Kidney (tissue), 14 donors: ENCODE results near the gene PFKFB3. TPM values are rescaled to one million over a fixed set of nuclear protein-coding genes. Genes with fewer than 3 reads are reported as not detected.
A peak's percentile ranks its signal among the peaks of the same experiment; 100 is the strongest.

Source experiments
- DNase-seq, 5 donors: peaks; one replicate each; pipeline ENCODE4 v3.0.0-alpha.2; 2013 to 2020
- FAIRE-seq: peaks from 2 replicates; lab custom pipeline; 2012; peaks lifted over from hg19 to GRCh38; lab: Jason Lieb, UNC
- H3K27ac ChIP-seq, 2 donors: one replicate each; pipeline ENCODE4 v1.7.0; 2013; ENCODE audit warnings: low read depth in 2 of 2, low read length in 2 of 2, inconsistent platforms in 1 of 2
- H3K27me3 ChIP-seq: one replicate; pipeline ENCODE4 v1.7.1; 2013; ENCODE audit warnings: low read length, inconsistent platforms; ENCODE audit not compliant: control insufficient read depth, insufficient read depth
- H3K36me3 ChIP-seq, 3 donors: one replicate each; pipeline versions ENCODE4 v1.7.0 to v1.7.1; 2013; ENCODE audit warnings: low read length in 3 of 3, control low read depth in 1 of 3, inconsistent platforms in 1 of 3; ENCODE audit not compliant: insufficient read depth in 3 of 3, control insufficient read depth in 2 of 3
- H3K4me1 ChIP-seq, 3 donors: one replicate each; pipeline versions ENCODE4 v1.7.0 to v1.7.1; 2013; ENCODE audit warnings: low read length in 3 of 3, inconsistent platforms in 1 of 3, low read depth in 1 of 3; ENCODE audit not compliant: control insufficient read depth in 2 of 3, insufficient read depth in 2 of 3
- H3K4me3 ChIP-seq, 3 donors: one replicate each; pipeline versions ENCODE4 v1.7.0 to v1.8.1; 2013; ENCODE audit warnings: low read length in 3 of 3, control low read depth in 1 of 3, inconsistent platforms in 1 of 3
- H3K9ac ChIP-seq, 3 donors: one replicate each; pipeline versions ENCODE4 v1.7.0 to v1.7.1; 2013; ENCODE audit warnings: low read length in 3 of 3, control low read depth in 1 of 3, inconsistent platforms in 1 of 3
- H3K9me3 ChIP-seq, 3 donors: one replicate each; pipeline versions ENCODE4 v1.7.0 to v1.7.1; 2013; ENCODE audit warnings: low read length in 3 of 3, control low read depth in 1 of 3, inconsistent platforms in 1 of 3; ENCODE audit not compliant: control insufficient read depth in 2 of 3, insufficient read depth in 1 of 3
- intact Hi-C: fragments of 100-400 bp; cut with DNase I; formaldehyde crosslinking; loops from one replicate; pipeline ENCODE4 v1.11.1; 2022
- polyA plus RNA-seq: library from polyadenylated mRNA; stranded (reverse); fragments of 350-450 nt; fragmentation: Illumina TruSeq; extraction: RNeasy Lipid Tissue Mini Kit (QIAGEN cat#74804); gene quantifications from one replicate; pipeline ENCODE4 v1.2.3, GENCODE V29; 2014; ENCODE audit warnings: low read depth, low replicate concordance; ENCODE audit not compliant: insufficient read depth
- total RNA-seq: library from RNA; stranded (reverse); fragmentation: NEBNext Ultra II Directional; extraction: Animal tissue kit (Norgen Biotek cat#: 25700); gene quantifications from one replicate; pipeline ENCODE4 v1.2.1, GENCODE V29; 2021
- TF ChIP-seq, protein P1 (sequence below): IDR thresholded peaks from 3 replicates; pipeline ENCODE4 v1.5.1; 2012; ENCODE audit warnings: mild to moderate bottlenecking, moderate library complexity, borderline replicate concordance; ENCODE audit not compliant: insufficient read depth; ENCODE audit errors: extremely low read depth
- donor health status: control.
- donor health status: control.
- donor health status: control.
- donor health status: control.
- donor health status: control.
- donor health status: DM: yes; HTN: yes; CAD: no.
- donor health status: Normal renal cell carcinoma (clear cell type).

Gene PFKFB3
- total and polyA plus RNA-seq, 2 donors from 2014 or later, result 34.9 to 141 TPM

DNA sequence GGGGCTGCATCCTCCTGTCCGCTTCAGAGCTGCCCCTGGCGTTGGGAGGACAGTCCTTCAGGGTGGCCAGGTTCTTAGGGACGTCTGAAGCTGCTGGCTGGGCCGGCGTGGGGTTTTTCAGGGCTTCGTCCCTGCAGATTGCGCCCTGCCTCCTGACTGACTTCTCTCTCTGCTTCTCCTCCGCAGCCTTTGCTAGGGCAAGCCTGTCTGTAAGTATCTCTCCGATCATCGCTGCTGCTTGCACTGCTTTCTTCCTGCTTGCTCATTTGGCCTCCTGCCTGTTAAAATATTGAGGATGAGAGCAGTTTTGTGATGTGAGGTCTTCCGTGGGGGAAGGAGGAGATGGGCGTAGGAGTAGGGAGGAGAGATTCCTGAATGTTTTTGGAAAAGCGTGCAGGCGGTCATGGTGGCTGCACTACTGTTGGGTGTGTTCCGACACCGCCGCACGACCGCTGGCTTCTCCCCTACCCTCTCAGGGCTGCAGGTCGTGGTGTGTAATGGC lies 25.3 kb downstream of the PFKFB3 start:
- Histone ChIP-seq H3K36me3 (peaks cover 0 to 22% (median 7%) of the 10 kb centered on the region in 3 donors), H3K27ac (no peak overlapping the region), H3K4me1 (peaks cover 0 to 3% (median 0%) of the 10 kb centered on the region in 3 donors), H3K4me3 (no peak overlapping the region), H3K9ac (no peak overlapping the region), H3K9me3 (no peaks in the 10 kb centered on the region), H3K27me3 (no peaks in the 10 kb centered on the region)
- DNase-seq (peak in 4 of 5 donors; percentile 18 to 74 (median 47)), FAIRE-seq (no peak)
- TF ChIP-seq, protein P1, sequence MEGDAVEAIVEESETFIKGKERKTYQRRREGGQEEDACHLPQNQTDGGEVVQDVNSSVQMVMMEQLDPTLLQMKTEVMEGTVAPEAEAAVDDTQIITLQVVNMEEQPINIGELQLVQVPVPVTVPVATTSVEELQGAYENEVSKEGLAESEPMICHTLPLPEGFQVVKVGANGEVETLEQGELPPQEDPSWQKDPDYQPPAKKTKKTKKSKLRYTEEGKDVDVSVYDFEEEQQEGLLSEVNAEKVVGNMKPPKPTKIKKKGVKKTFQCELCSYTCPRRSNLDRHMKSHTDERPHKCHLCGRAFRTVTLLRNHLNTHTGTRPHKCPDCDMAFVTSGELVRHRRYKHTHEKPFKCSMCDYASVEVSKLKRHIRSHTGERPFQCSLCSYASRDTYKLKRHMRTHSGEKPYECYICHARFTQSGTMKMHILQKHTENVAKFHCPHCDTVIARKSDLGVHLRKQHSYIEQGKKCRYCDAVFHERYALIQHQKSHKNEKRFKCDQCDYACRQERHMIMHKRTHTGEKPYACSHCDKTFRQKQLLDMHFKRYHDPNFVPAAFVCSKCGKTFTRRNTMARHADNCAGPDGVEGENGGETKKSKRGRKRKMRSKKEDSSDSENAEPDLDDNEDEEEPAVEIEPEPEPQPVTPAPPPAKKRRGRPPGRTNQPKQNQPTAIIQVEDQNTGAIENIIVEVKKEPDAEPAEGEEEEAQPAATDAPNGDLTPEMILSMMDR, result no peak
- intact Hi-C loops, result no loop called here

DNA sequence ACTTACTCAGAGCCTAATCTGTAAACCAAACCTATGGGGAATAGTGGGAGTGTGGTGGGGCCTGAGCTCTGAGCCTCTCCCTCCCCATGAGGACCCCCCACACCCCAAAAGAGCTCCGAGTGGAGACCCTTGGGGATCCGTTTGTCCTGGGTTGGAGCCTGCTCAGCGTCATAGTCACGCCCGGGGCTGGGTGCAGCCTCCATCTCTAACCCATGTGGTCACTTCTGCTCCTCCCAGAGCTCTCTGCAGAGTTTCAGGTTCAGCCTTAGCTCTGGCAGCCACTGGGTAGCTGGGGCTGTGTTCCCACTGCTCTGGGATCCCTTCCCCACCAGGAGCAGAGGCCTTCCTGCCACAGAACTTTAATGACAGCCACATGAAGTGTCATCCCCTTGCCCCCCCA lies 25.9 kb downstream of the PFKFB3 start:
- no peak overlapping the region for H3K27ac ChIP-seq
- intact Hi-C loops, result no loop called here

DNA sequence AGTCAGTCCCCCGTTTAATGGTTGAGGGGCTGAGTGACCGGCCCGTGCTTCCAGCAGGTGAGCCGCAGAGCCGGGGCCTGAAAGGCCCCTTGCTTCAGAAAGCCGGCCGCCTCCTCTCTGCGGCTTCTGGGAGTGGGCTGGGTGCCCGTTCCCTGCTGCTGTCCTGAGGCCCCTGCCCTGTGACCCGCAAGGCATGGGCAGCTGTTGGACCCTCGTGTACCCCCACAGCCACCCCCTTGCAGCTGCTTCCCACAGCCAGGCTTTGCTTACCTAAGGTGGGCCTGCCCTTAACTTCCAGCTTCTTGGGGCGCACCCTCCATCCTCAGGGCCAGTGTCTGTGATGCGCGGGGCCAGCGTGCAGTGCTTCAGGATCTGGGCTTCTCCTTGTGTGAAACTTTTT lies 26.6 kb downstream of the PFKFB3 start:
- Histone ChIP-seq H3K4me3 (no peak overlapping the region), H3K27me3 (no peaks in the 10 kb centered on the region), H3K36me3 (peaks cover 0 to 20% (median 10%) of the 10 kb centered on the region in 3 donors), H3K9ac (no peak overlapping the region), H3K27ac (no peak overlapping the region), H3K4me1 (peaks cover 0 to 3% (median 0%) of the 10 kb centered on the region in 3 donors), H3K9me3 (no peaks in the 10 kb centered on the region)
- intact Hi-C loops, result no loop called here
- TF ChIP-seq, protein P1, result no peak
- DNase-seq (peak in 1 of 5 donors; percentile 65), FAIRE-seq (no peak)

More for the DNA sequence above, 25.9 kb downstream of the PFKFB3 start:
- FAIRE-seq, result no peak
- DNase-seq, result peak in 1 of 5 donors; percentile 50
- Histone ChIP-seq H3K27me3 (no peaks in the 10 kb centered on the region), H3K9me3 (no peaks in the 10 kb centered on the region), H3K4me3 (no peak overlapping the region), H3K36me3 (peaks cover 0 to 25% (median 7%) of the 10 kb centered on the region in 3 donors), H3K4me1 (peaks cover 0 to 3% (median 0%) of the 10 kb centered on the region in 3 donors), H3K9ac (no peak overlapping the region)
- TF ChIP-seq, protein P1, result no peak
